Activated naive CD8-positive, alpha-beta T cell treated with anti-CD3 and anti-CD28 coated beads for 36 hours (primary cell): ENCODE results near the gene HS3ST4. TPM values are rescaled to one million over a fixed set of nuclear protein-coding genes. Genes with fewer than 3 reads are reported as not detected.

Source experiments
- DNase-seq: peaks from one replicate; pipeline ENCODE4 v3.0.0; 2021
- H3K27ac Mint-ChIP-seq: one replicate; pipeline ENCODE4 v1.8.0; 2022; ENCODE audit warnings: mild to moderate bottlenecking, moderate library complexity, mixed read lengths
- H3K27me3 Mint-ChIP-seq: one replicate; pipeline ENCODE4 v1.8.0; 2022; ENCODE audit warnings: mild to moderate bottlenecking, mixed read lengths
- H3K36me3 Mint-ChIP-seq: one replicate; pipeline ENCODE4 v1.8.0; 2021; ENCODE audit warnings: mild to moderate bottlenecking, mixed read lengths
- H3K4me1 Mint-ChIP-seq: one replicate; pipeline ENCODE4 v1.8.0; 2021; ENCODE audit warnings: mixed read lengths
- H3K4me3 Mint-ChIP-seq: one replicate; pipeline ENCODE4 v1.8.0; 2022; ENCODE audit warnings: mild to moderate bottlenecking, moderate library complexity, mixed read lengths
- H3K9me3 Mint-ChIP-seq: one replicate; pipeline ENCODE4 v1.8.0; 2022; ENCODE audit warnings: mixed read lengths
- total RNA-seq, 2 experiments: library from RNA; stranded (reverse); gene quantifications; one replicate each; pipeline ENCODE4 v1.2.3, GENCODE V29; 2021

HS3ST4 gene
- total RNA-seq, 2 experiments from 2014 or later: not detected

GRCh38 chr16:25931473-25932035, 239.8 kb downstream of the HS3ST4 start:
- Mint-ChIP-seq H3K27me3 (no peaks in the 10 kb centered on the region), H3K27ac (no peak overlapping the region), H3K4me1 (no peaks in the 10 kb centered on the region), H3K36me3 (no peaks in the 10 kb centered on the region), H3K9me3 (peaks cover 6% of the 10 kb centered on the region), H3K4me3 (no peak overlapping the region)
- no peak for DNase-seq

- H3K27me3 Mint-ChIP-seq: peaks cover 7% of the 10 kb centered on the region
- H3K4me3 Mint-ChIP-seq: no peak overlapping the region
- H3K36me3 Mint-ChIP-seq: no peaks in the 10 kb centered on the region
- no peaks in the 10 kb centered on the region for H3K4me1 Mint-ChIP-seq
- no peak overlapping the region for H3K27ac Mint-ChIP-seq
- DNase-seq: no peak
- peaks cover 2% of the 10 kb centered on the region for H3K9me3 Mint-ChIP-seq
These were observed 250.2 kb downstream of the HS3ST4 start for GRCh38 chr16:25941800-25942499.

- Mint-ChIP-seq H3K36me3 (no peaks in the 10 kb centered on the region), H3K4me3 (no peak overlapping the region), H3K9me3 (no peaks in the 10 kb centered on the region), H3K27me3 (peaks cover 6% of the 10 kb centered on the region), H3K4me1 (no peaks in the 10 kb centered on the region), H3K27ac (no peak overlapping the region)
- DNase-seq: no peak
These were observed 259.0 kb downstream of the HS3ST4 start for GRCh38 chr16:25950586-25951281.

- H3K4me3 Mint-ChIP-seq: no peak overlapping the region
- no peak for DNase-seq
- H3K27ac Mint-ChIP-seq: no peak overlapping the region
- peaks cover 11% of the 10 kb centered on the region for H3K27me3 Mint-ChIP-seq
- no peaks in the 10 kb centered on the region for H3K4me1 Mint-ChIP-seq
- H3K36me3 Mint-ChIP-seq: no peaks in the 10 kb centered on the region
- H3K9me3 Mint-ChIP-seq: no peaks in the 10 kb centered on the region
These were observed 260.2 kb downstream of the HS3ST4 start for GRCh38 chr16:25951999-25952398.

- no peak overlapping the region for H3K4me3 Mint-ChIP-seq
- no peak overlapping the region for H3K27ac Mint-ChIP-seq
- H3K36me3 Mint-ChIP-seq: no peaks in the 10 kb centered on the region
- no peak for DNase-seq
- H3K4me1 Mint-ChIP-seq: no peaks in the 10 kb centered on the region
- H3K27me3 Mint-ChIP-seq: peaks cover 11% of the 10 kb centered on the region
- H3K9me3 Mint-ChIP-seq: no peaks in the 10 kb centered on the region
These were observed 261.2 kb downstream of the HS3ST4 start for GRCh38 chr16:25952983-25953382.

GRCh38 chr16:25957707-25958106, 265.9 kb downstream of the HS3ST4 start:
- no peaks in the 10 kb centered on the region for H3K36me3 Mint-ChIP-seq
- no peak for DNase-seq
- peaks cover 25% of the 10 kb centered on the region for H3K27me3 Mint-ChIP-seq
- no peaks in the 10 kb centered on the region for H3K4me1 Mint-ChIP-seq
- H3K4me3 Mint-ChIP-seq: no peak overlapping the region
- no peak overlapping the region for H3K27ac Mint-ChIP-seq
- no peaks in the 10 kb centered on the region for H3K9me3 Mint-ChIP-seq

- H3K9me3 Mint-ChIP-seq: no peaks in the 10 kb centered on the region
- H3K27me3 Mint-ChIP-seq: peaks cover 19% of the 10 kb centered on the region
- no peak for DNase-seq
- no peaks in the 10 kb centered on the region for H3K4me1 Mint-ChIP-seq
- no peak overlapping the region for H3K4me3 Mint-ChIP-seq
- no peak overlapping the region for H3K27ac Mint-ChIP-seq
- no peaks in the 10 kb centered on the region for H3K36me3 Mint-ChIP-seq
These were observed 267.5 kb downstream of the HS3ST4 start for GRCh38 chr16:25959221-25959620.

GRCh38 chr16:25966172-25967097, 274.7 kb downstream of the HS3ST4 start:
- Mint-ChIP-seq H3K4me3 (no peak overlapping the region), H3K27ac (no peak overlapping the region)

GRCh38 chr16:25977121-25977520, 285.4 kb downstream of the HS3ST4 start:
- H3K9me3 Mint-ChIP-seq: no peaks in the 10 kb centered on the region
- DNase-seq: no peak
- no peaks in the 10 kb centered on the region for H3K4me1 Mint-ChIP-seq
- no peak overlapping the region for H3K27ac Mint-ChIP-seq
- H3K27me3 Mint-ChIP-seq: no peaks in the 10 kb centered on the region
- H3K36me3 Mint-ChIP-seq: no peaks in the 10 kb centered on the region
- no peak overlapping the region for H3K4me3 Mint-ChIP-seq

More at GRCh38 chr16:25966172-25967097, 274.7 kb downstream of the HS3ST4 start:
- no peaks in the 10 kb centered on the region for H3K36me3 Mint-ChIP-seq
- peaks cover 10% of the 10 kb centered on the region for H3K27me3 Mint-ChIP-seq
- H3K9me3 Mint-ChIP-seq: no peaks in the 10 kb centered on the region
- H3K4me1 Mint-ChIP-seq: peaks cover 7% of the 10 kb centered on the region
- peak; percentile 19 for DNase-seq

- Mint-ChIP-seq H3K36me3 (no peaks in the 10 kb centered on the region), H3K4me3 (no peak overlapping the region), H3K4me1 (no peaks in the 10 kb centered on the region), H3K27ac (no peak overlapping the region), H3K27me3 (no peaks in the 10 kb centered on the region), H3K9me3 (no peaks in the 10 kb centered on the region)
- DNase-seq: no peak
These were observed 286.5 kb downstream of the HS3ST4 start for GRCh38 chr16:25978218-25978617.

- no peak for DNase-seq
- Mint-ChIP-seq H3K4me1 (no peaks in the 10 kb centered on the region), H3K4me3 (no peak overlapping the region), H3K36me3 (no peaks in the 10 kb centered on the region), H3K27me3 (no peaks in the 10 kb centered on the region), H3K9me3 (no peaks in the 10 kb centered on the region), H3K27ac (no peak overlapping the region)
These were observed 296.3 kb downstream of the HS3ST4 start for GRCh38 chr16:25988084-25988483.

GRCh38 chr16:25988882-25989281, 297.1 kb downstream of the HS3ST4 start:
- no peak overlapping the region for H3K27ac Mint-ChIP-seq
- no peak for DNase-seq
- H3K9me3 Mint-ChIP-seq: no peaks in the 10 kb centered on the region
- H3K4me3 Mint-ChIP-seq: no peak overlapping the region
- H3K4me1 Mint-ChIP-seq: no peaks in the 10 kb centered on the region
- H3K27me3 Mint-ChIP-seq: no peaks in the 10 kb centered on the region
- H3K36me3 Mint-ChIP-seq: no peaks in the 10 kb centered on the region

- peaks cover 11% of the 10 kb centered on the region for H3K27me3 Mint-ChIP-seq
- H3K4me1 Mint-ChIP-seq: no peaks in the 10 kb centered on the region
- H3K9me3 Mint-ChIP-seq: no peaks in the 10 kb centered on the region
- no peaks in the 10 kb centered on the region for H3K36me3 Mint-ChIP-seq
- no peak overlapping the region for H3K4me3 Mint-ChIP-seq
- no peak for DNase-seq
- H3K27ac Mint-ChIP-seq: no peak overlapping the region
These were observed 304.3 kb downstream of the HS3ST4 start for GRCh38 chr16:25996052-25996451.

GRCh38 chr16:26005336-26005735, 313.6 kb downstream of the HS3ST4 start:
- Mint-ChIP-seq H3K27ac (no peak overlapping the region), H3K36me3 (no peaks in the 10 kb centered on the region), H3K9me3 (peaks cover 10% of the 10 kb centered on the region), H3K4me1 (no peaks in the 10 kb centered on the region), H3K4me3 (no peak overlapping the region), H3K27me3 (peaks cover 10% of the 10 kb centered on the region)
- DNase-seq: no peak

- Mint-ChIP-seq H3K4me1 (no peaks in the 10 kb centered on the region), H3K27ac (no peak overlapping the region), H3K4me3 (no peak overlapping the region), H3K27me3 (no peaks in the 10 kb centered on the region), H3K9me3 (peaks cover 13% of the 10 kb centered on the region), H3K36me3 (no peaks in the 10 kb centered on the region)
- DNase-seq: no peak
These were observed 320.6 kb downstream of the HS3ST4 start for GRCh38 chr16:26012376-26012775.
